Erythroblast (primary cell): Measurements from ENCODE around the gene GAS6.

ENCODE experiments used
- GATA1 ChIP-seq: IDR thresholded peaks from 2 replicates; pipeline ENCODE4 v1.6.1; 2011; ENCODE audit warnings: low read depth, mild to moderate bottlenecking, control low read depth, low read length, moderate library complexity
- POLR2A ChIP-seq: IDR thresholded peaks from 2 replicates; pipeline ENCODE4 v1.6.1; 2011; ENCODE audit warnings: mild to moderate bottlenecking, low read length

DNA sequence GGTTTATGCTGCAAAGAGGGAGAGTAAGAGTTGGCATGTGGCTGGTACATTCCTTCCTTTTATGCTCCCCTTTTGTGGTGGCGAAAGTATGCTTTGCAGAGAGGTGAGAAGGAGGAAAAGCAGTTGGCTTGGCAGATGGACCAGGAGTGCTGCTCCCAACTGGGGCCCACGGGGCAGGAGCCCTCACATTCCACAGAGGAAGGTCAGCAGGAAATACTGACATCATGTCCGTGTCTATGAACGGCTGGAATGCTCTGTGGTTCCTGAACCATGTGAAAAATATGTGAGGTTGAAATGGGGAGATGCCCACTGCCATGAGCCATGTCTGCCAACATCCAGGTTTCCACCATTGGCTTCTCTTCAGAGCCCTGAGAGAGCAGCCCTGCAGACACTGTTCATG lies 33.3 kb upstream of the GAS6 start:
- TF ChIP-seq POLR2A (no peak), GATA1 (no peak)
